Spleen (tissue), 11 donors: ENCODE measurements around the gene PEPD. TPM values are rescaled to one million over a fixed set of nuclear protein-coding genes. Genes with fewer than 3 reads are reported as not detected.

Experiments used
- DNase-seq: peaks from one replicate; pipeline ENCODE4 v3.0.0-alpha.2; 2020
- H3K27ac ChIP-seq, 8 donors: fragments of 200-600 bp; sonication (generic) in 7 of 8; 1 replicate in 4 of 8; 2 replicates in 4 of 8; pipeline versions ENCODE4 v1.5.0 to v1.8.0; 2016 to 2021; ENCODE audit warnings: inconsistent platforms in 4 of 8, mild to moderate bottlenecking in 4 of 8, moderate library complexity in 1 of 8
- H3K27me3 ChIP-seq, 7 donors: fragments of 200-600 bp; sonication (generic) in 6 of 7; replicated peaks in 1 of 7; 1 replicate in 4 of 7; 2 replicates in 3 of 7; pipeline versions ENCODE4 v1.5.0 to v1.8.0; 2016 to 2021; ENCODE audit warnings: inconsistent platforms in 3 of 7, mild to moderate bottlenecking in 1 of 7
- H3K36me3 ChIP-seq, 6 donors: fragments of 200-600 bp; sonication (generic) in 5 of 6; 1 replicate in 4 of 6; 2 replicates in 2 of 6; pipeline versions ENCODE4 v1.5.0 to v1.8.0; 2016 to 2021; ENCODE audit warnings: inconsistent platforms in 2 of 6
- H3K4me1 ChIP-seq, 6 donors: fragments of 200-600 bp; sonication (generic) in 5 of 6; 1 replicate in 3 of 6; 2 replicates in 3 of 6; pipeline versions ENCODE4 v1.5.0 to v1.8.0; 2016 to 2021; ENCODE audit warnings: inconsistent platforms in 3 of 6
- H3K4me3 ChIP-seq, 8 donors: fragments of 200-600 bp; sonication (generic) in 7 of 8; 1 replicate in 4 of 8; 2 replicates in 4 of 8; pipeline versions ENCODE4 v1.5.0 to v1.8.0; 2016 to 2021; ENCODE audit warnings: inconsistent platforms in 4 of 8, mild to moderate bottlenecking in 4 of 8, moderate library complexity in 2 of 8
- H3K9me3 ChIP-seq, 8 donors: fragments of 200-600 bp; sonication (generic) in 7 of 8; 1 replicate in 4 of 8; 2 replicates in 4 of 8; pipeline versions ENCODE4 v1.5.0 to v1.8.0; 2016 to 2021; ENCODE audit warnings: inconsistent platforms in 4 of 8
- CTCF ChIP-seq, 11 experiments: fragments of 200-600 bp in 7 of 11; fragments of 450-650 bp in 4 of 11; sonication (generic) in 4 of 11; IDR thresholded peaks in 8 of 11; conservative IDR thresholded peaks in 3 of 11; 1 replicate in 7 of 11; 2 replicates in 4 of 11; pipeline versions ENCODE4 v1.4.0 to v1.8.0; 2016 to 2021; ENCODE audit warnings: antibody characterized with exemption in 11 of 11, inconsistent platforms in 4 of 11, mild to moderate bottlenecking in 1 of 11
- POLR2A ChIP-seq, 3 donors: fragments of 450-650 bp; IDR thresholded peaks; one replicate each; pipeline ENCODE4 v1.5.1; 2017; ENCODE audit warnings: antibody characterized with exemption in 3 of 3, mild to moderate bottlenecking in 1 of 3
- POLR2AphosphoS5 ChIP-seq, 3 donors: sonication (generic); formaldehyde crosslinking; IDR thresholded peaks; one replicate each; pipeline ENCODE4 v1.5.1; 2017; ENCODE audit warnings: antibody characterized with exemption in 3 of 3
- WGBS, 5 donors: extraction: QIAGEN DNeasy Blood & Tissue Kit in 3 of 5; methylation state at CpG; one replicate each; pipeline versions ENCODE4 v1.1.5 to v1.1.7; 2013 to 2018; 5-methylcytosine and 5-hydroxymethylcytosine counted together
- intact Hi-C: fragments of 100-400 bp; cut with DNase I; formaldehyde crosslinking; loops from one replicate; pipeline ENCODE4 v1.15.0; 2023; ENCODE audit warnings: low total_unique reads
- polyA plus RNA-seq, 3 donors: library from polyadenylated mRNA; stranded (reverse); fragments of 200-250 nt; gene quantifications; one replicate each; pipeline ENCODE4 v1.2.1, GENCODE V29; 2013
- total RNA-seq, 7 donors: library from RNA; depleted of rRNA in 3 of 7; stranded (reverse); fragments of >200 nt in 3 of 7; fragmentation: NEBNext Ultra II Directional in 4 of 7; extraction: Animal tissue kit (Norgen Biotek cat#: 25700) in 4 of 7; gene quantifications; one replicate each; pipeline versions ENCODE4 v1.1.0 to v1.2.1, GENCODE V29; 2016 to 2021
- donor health status: healthy with polysubstance abuse.
- donor health status: DM: no; HTN: no; CAD: no; lungs with moderate emphysema.
- donor health status: DM: no; HTN: no; CAD: no.
- donor health status: Bipolar disorder and iron deficiency.
- donor health status: healthy.
- donor health status: DM: no; HTN: no; CAD: no.
- donor health status: DM: yes; HTN: yes; CAD: no.

The PEPD gene
- total and polyA plus RNA-seq, 10 donors: 38.4 to 98.3 (median 69.8) TPM

GRCh38 chr19:33418871-33419787, 102.5 kb downstream of the PEPD start:
- DNase-seq: no peak
- no peak for TF ChIP-seq POLR2AphosphoS5 (IDR thresholded peaks at IDR 0.05)
- TF ChIP-seq CTCF (IDR thresholded peaks at IDR 0.05 in 8 of 11, conservative IDR thresholded peaks at IDR 0.05 in 3 of 11): no peak
- no peak for TF ChIP-seq POLR2A (IDR thresholded peaks at IDR 0.05)

GRCh38 chr19:33418461-33418860, 103.1 kb downstream of the PEPD start:
- WGBS, 5 donors: 88 to 95% (median 89%) methylated on average over 12 of the region's 12 CpGs
- no peak for DNase-seq
- Histone ChIP-seq H3K36me3 (peaks cover 0 to 6% (median 0%) of the 10 kb centered on the region in 6 donors), H3K4me3 (no peak overlapping the region), H3K27me3 (no peaks in the 10 kb centered on the region), H3K27ac (no peak overlapping the region), H3K4me1 (peaks cover 0 to 10% (median 6%) of the 10 kb centered on the region in 6 donors), H3K9me3 (no peaks in the 10 kb centered on the region)
- no peak for TF ChIP-seq CTCF (IDR thresholded peaks at IDR 0.05 in 8 of 11, conservative IDR thresholded peaks at IDR 0.05 in 3 of 11)
- no peak for TF ChIP-seq POLR2AphosphoS5 (IDR thresholded peaks at IDR 0.05)
- no peak for TF ChIP-seq POLR2A (IDR thresholded peaks at IDR 0.05)
- intact Hi-C loops: no loop called here

More at GRCh38 chr19:33418871-33419787, 102.5 kb downstream of the PEPD start:
- Histone ChIP-seq H3K36me3 (peaks cover 0 to 11% (median 0%) of the 10 kb centered on the region in 6 donors), H3K4me1 (peaks cover 0 to 10% (median 6%) of the 10 kb centered on the region in 6 donors), H3K27ac (no peak overlapping the region), H3K9me3 (no peaks in the 10 kb centered on the region), H3K4me3 (no peak overlapping the region), H3K27me3 (no peaks in the 10 kb centered on the region)
- intact Hi-C loops: no loop called here
- WGBS, 5 donors: 85 to 90% (median 88%) methylated on average over 20 of the region's 20 CpGs

GRCh38 chr19:33417751-33418150, 103.8 kb downstream of the PEPD start:
- Histone ChIP-seq H3K27me3 (no peaks in the 10 kb centered on the region), H3K27ac (no peak overlapping the region), H3K4me1 (peaks cover 0 to 10% (median 6%) of the 10 kb centered on the region in 6 donors), H3K4me3 (no peak overlapping the region), H3K9me3 (no peaks in the 10 kb centered on the region), H3K36me3 (peaks cover 0 to 10% (median 0%) of the 10 kb centered on the region in 6 donors)
- intact Hi-C loops: no loop called here
- no peak for DNase-seq
- TF ChIP-seq CTCF (IDR thresholded peaks at IDR 0.05 in 8 of 11, conservative IDR thresholded peaks at IDR 0.05 in 3 of 11): no peak
- no peak for TF ChIP-seq POLR2AphosphoS5 (IDR thresholded peaks at IDR 0.05)
- no peak for TF ChIP-seq POLR2A (IDR thresholded peaks at IDR 0.05)
- 90 to 93% (median 93%) methylated on average over 12 to 14 of the region's 14 CpGs for WGBS, 5 donors
